Measurements from ENCODE around the gene GABRB2. TPM values are rescaled to one million over a fixed set of nuclear protein-coding genes. Genes with fewer than 3 reads are reported as not detected.

The GABRB2 gene
- total RNA-seq, 1 experiment from 2014 or later, result not detected

- no peak for TF ChIP-seq CTCF (IDR thresholded peaks at IDR 0.05 in 2 of 3, conservative IDR thresholded peaks at IDR 0.05 in 1 of 3; ENCODE audit: borderline replicate concordance in 1 of 3, insufficient read depth in 1 of 3, low read depth in 2 of 3, low read length in 2 of 3)
- no peak for TF ChIP-seq ATF3 (IDR thresholded peaks at IDR 0.05)
- no peak for TF ChIP-seq EGR1 (IDR thresholded peaks at IDR 0.05; ENCODE audit: low read depth)
- no peak for TF ChIP-seq REST (IDR thresholded peaks at IDR 0.05; ENCODE audit: low read depth)
Observed at GRCh38 chr5:161412792-161413191, 133.7 kb downstream of the GABRB2 start (continued).

GRCh38 chr5:161411156-161411555 is 135.4 kb downstream of the GABRB2 start:
- Histone ChIP-seq H3K9me2 (ENCODE audit: insufficient read depth) (no peaks in the 10 kb centered on the region), H3K27me3 (ENCODE audit: insufficient read depth, low read length) (no peaks in the 10 kb centered on the region), H3K4me1 (ENCODE audit: control insufficient read depth in 1 of 2, insufficient read depth in 2 of 2, low read length in 2 of 2) (no peaks in the 10 kb centered on the region), H3K9ac (ENCODE audit: low read length) (no peak overlapping the region), H3K27ac (ENCODE audit: low read depth, low read length) (no peak overlapping the region), H2AFZ (ENCODE audit: low read depth, low read length, poor library complexity, severe bottlenecking) (no peak overlapping the region), H3K4me3 (replicated peaks in 1 of 2; ENCODE audit: low read depth in 1 of 2, low read length in 2 of 2) (no peak overlapping the region), H3K4me2 (ENCODE audit: low read length) (no peak overlapping the region), H3K79me2 (ENCODE audit: insufficient read depth, low read length) (no peaks in the 10 kb centered on the region), H3K36me3 (ENCODE audit: control insufficient read depth in 1 of 2, insufficient read depth in 2 of 2, low read length in 2 of 2) (no peaks in the 10 kb centered on the region), H4K20me1 (ENCODE audit: insufficient read depth) (no peaks in the 10 kb centered on the region; the same call in 1 of the 2 replicates), H3K9me3 (ENCODE audit: control insufficient read depth in 1 of 2, insufficient read depth in 1 of 2, low read depth in 1 of 2, low read length in 2 of 2) (peaks cover 0 to 10% of the 10 kb centered on the region in 2 experiments; a peak in 2 of 4 replicates)
- ATAC-seq (no peak), DNase-seq (ENCODE audit: low read depth, low spot score) (no peak)
- RAD21 ChIA-PET (ENCODE audit: low non-redundant PET in 1 of 2, low total read pairs in 2 of 2, uncharacterized antibody in 2 of 2, unreplicated experiment in 2 of 2), result no interaction called here
- POLR2A ChIA-PET, result no interaction called here
- CTCF ChIA-PET, result no interaction called here
- intact Hi-C loops (cut with micrococcal nuclease), result no loop called here
- no TSS peak for BruUV-seq (replicated peaks)
- no peak for TF ChIP-seq CTCF (IDR thresholded peaks at IDR 0.05 in 2 of 3, conservative IDR thresholded peaks at IDR 0.05 in 1 of 3; ENCODE audit: borderline replicate concordance in 1 of 3, insufficient read depth in 1 of 3, low read depth in 2 of 3, low read length in 2 of 3)
- TF ChIP-seq POLR2A (IDR thresholded peaks at IDR 0.05; ENCODE audit: borderline replicate concordance, extremely low read depth, insufficient read depth, insufficient read length), result no peak
- no peak for TF ChIP-seq EZH2phosphoT487 (IDR thresholded peaks at IDR 0.05; ENCODE audit: borderline replicate concordance)
- TF ChIP-seq JUND (IDR thresholded peaks at IDR 0.05), result no peak
- TF ChIP-seq ELF1 (IDR thresholded peaks at IDR 0.05; ENCODE audit: borderline replicate concordance, low read depth), result no peak
- TF ChIP-seq RAD21 (IDR thresholded peaks at IDR 0.05; ENCODE audit: low read depth), result no peak
- no peak for TF ChIP-seq ATF3 (IDR thresholded peaks at IDR 0.05)
- TF ChIP-seq REST (IDR thresholded peaks at IDR 0.05; ENCODE audit: low read depth), result no peak
- no peak for TF ChIP-seq EZH2 (IDR thresholded peaks at IDR 0.05)
- no peak for TF ChIP-seq SIN3A (IDR thresholded peaks at IDR 0.05; ENCODE audit: low read depth)
